ENCODE data around the gene CDKN2A.
A peak's percentile ranks its signal among the peaks of the same experiment; 100 is the strongest.

CDKN2A gene

GRCh38 chr9:21969951-21970799 is 24.0 kb downstream of the CDKN2A start:
- Histone ChIP-seq H3K36me3 (ENCODE audit: control insufficient read depth, insufficient read depth, low read length) (no peaks in the 10 kb centered on the region), H3K4me3 (ENCODE audit: insufficient read depth, low read depth, low read length, poor library complexity, severe bottlenecking) (no peak overlapping the region), H3K9me3 (ENCODE audit: control insufficient read depth, low read length) (no peaks in the 10 kb centered on the region), H3K27me3 (replicated peaks; ENCODE audit: control insufficient read depth, insufficient read depth, low read length, poor library complexity, severe bottlenecking) (peaks cover 99% of the 10 kb centered on the region), H3K27ac (ENCODE audit: insufficient read depth, low read length, poor library complexity, severe bottlenecking) (no peak overlapping the region), H3K4me1 (ENCODE audit: control insufficient read depth, insufficient read depth, low read length, poor library complexity, severe bottlenecking) (peaks cover 18% of the 10 kb centered on the region)
- DNase-seq = no peak

GRCh38 chr9:21969011-21969940 is 24.9 kb downstream of the CDKN2A start:
- Histone ChIP-seq H3K4me3 (ENCODE audit: insufficient read depth, low read depth, low read length, poor library complexity, severe bottlenecking) (no peak overlapping the region), H3K4me1 (ENCODE audit: control insufficient read depth, insufficient read depth, low read length, poor library complexity, severe bottlenecking) (peaks cover 19% of the 10 kb centered on the region), H3K36me3 (ENCODE audit: control insufficient read depth, insufficient read depth, low read length) (no peaks in the 10 kb centered on the region), H3K27ac (ENCODE audit: insufficient read depth, low read length, poor library complexity, severe bottlenecking) (no peak overlapping the region), H3K27me3 (replicated peaks; ENCODE audit: control insufficient read depth, insufficient read depth, low read length, poor library complexity, severe bottlenecking) (peaks cover 99% of the 10 kb centered on the region), H3K9me3 (ENCODE audit: control insufficient read depth, low read length) (no peaks in the 10 kb centered on the region)
- DNase-seq = no peak

- DNase-seq = no peak
- Histone ChIP-seq H3K27ac (ENCODE audit: insufficient read depth, low read length, poor library complexity, severe bottlenecking) (no peak overlapping the region), H3K27me3 (replicated peaks; ENCODE audit: control insufficient read depth, insufficient read depth, low read length, poor library complexity, severe bottlenecking) (peaks cover 99% of the 10 kb centered on the region), H3K36me3 (ENCODE audit: control insufficient read depth, insufficient read depth, low read length) (no peaks in the 10 kb centered on the region), H3K4me3 (ENCODE audit: insufficient read depth, low read depth, low read length, poor library complexity, severe bottlenecking) (no peak overlapping the region), H3K9me3 (ENCODE audit: control insufficient read depth, low read length) (no peaks in the 10 kb centered on the region), H3K4me1 (ENCODE audit: control insufficient read depth, insufficient read depth, low read length, poor library complexity, severe bottlenecking) (peaks cover 15% of the 10 kb centered on the region)
Observed at GRCh38 chr9:21968331-21969010, 25.7 kb downstream of the CDKN2A start.

- no peak for DNase-seq
- Histone ChIP-seq H3K9me3 (ENCODE audit: control insufficient read depth, low read length) (no peaks in the 10 kb centered on the region), H3K4me1 (ENCODE audit: control insufficient read depth, insufficient read depth, low read length, poor library complexity, severe bottlenecking) (peaks cover 15% of the 10 kb centered on the region), H3K27me3 (replicated peaks; ENCODE audit: control insufficient read depth, insufficient read depth, low read length, poor library complexity, severe bottlenecking) (peaks cover 99% of the 10 kb centered on the region), H3K36me3 (ENCODE audit: control insufficient read depth, insufficient read depth, low read length) (no peaks in the 10 kb centered on the region), H3K27ac (ENCODE audit: insufficient read depth, low read length, poor library complexity, severe bottlenecking) (no peak overlapping the region), H3K4me3 (ENCODE audit: insufficient read depth, low read depth, low read length, poor library complexity, severe bottlenecking) (no peak overlapping the region)
Observed at GRCh38 chr9:21967702-21968101, 26.5 kb downstream of the CDKN2A start.

GRCh38 chr9:21967169-21967568 is 27.0 kb downstream of the CDKN2A start:
- no peak for DNase-seq
- no peaks in the 10 kb centered on the region for H3K36me3 ChIP-seq (ENCODE audit: control insufficient read depth, insufficient read depth, low read length)
- H3K4me1 ChIP-seq (ENCODE audit: control insufficient read depth, insufficient read depth, low read length, poor library complexity, severe bottlenecking) = peaks cover 15% of the 10 kb centered on the region
- H3K27me3 ChIP-seq (replicated peaks; ENCODE audit: control insufficient read depth, insufficient read depth, low read length, poor library complexity, severe bottlenecking) = peaks cover 93% of the 10 kb centered on the region
- H3K4me3 ChIP-seq (ENCODE audit: insufficient read depth, low read depth, low read length, poor library complexity, severe bottlenecking) = no peak overlapping the region
- H3K9me3 ChIP-seq (ENCODE audit: control insufficient read depth, low read length) = no peaks in the 10 kb centered on the region
- no peak overlapping the region for H3K27ac ChIP-seq (ENCODE audit: insufficient read depth, low read length, poor library complexity, severe bottlenecking)

- peaks cover 15% of the 10 kb centered on the region for H3K4me1 ChIP-seq (ENCODE audit: control insufficient read depth, insufficient read depth, low read length, poor library complexity, severe bottlenecking)
- H3K9me3 ChIP-seq (ENCODE audit: control insufficient read depth, low read length) = no peaks in the 10 kb centered on the region
- no peak for DNase-seq
- H3K27ac ChIP-seq (ENCODE audit: insufficient read depth, low read length, poor library complexity, severe bottlenecking) = no peak overlapping the region
- H3K27me3 ChIP-seq (replicated peaks; ENCODE audit: control insufficient read depth, insufficient read depth, low read length, poor library complexity, severe bottlenecking) = peaks cover 86% of the 10 kb centered on the region
- no peak overlapping the region for H3K4me3 ChIP-seq (ENCODE audit: insufficient read depth, low read depth, low read length, poor library complexity, severe bottlenecking)
- no peaks in the 10 kb centered on the region for H3K36me3 ChIP-seq (ENCODE audit: control insufficient read depth, insufficient read depth, low read length)
Observed at GRCh38 chr9:21966140-21966851, 27.9 kb downstream of the CDKN2A start.

- peak overlapping the region; percentile 31 for H3K4me3 ChIP-seq (ENCODE audit: insufficient read depth, low read depth, low read length, poor library complexity, severe bottlenecking)
- DNase-seq = peak in 1 of 3 donors; percentile 16
- H3K27me3 ChIP-seq (replicated peaks; ENCODE audit: control insufficient read depth, insufficient read depth, low read length, poor library complexity, severe bottlenecking) = peaks cover 81% of the 10 kb centered on the region
- H3K4me1 ChIP-seq (ENCODE audit: control insufficient read depth, insufficient read depth, low read length, poor library complexity, severe bottlenecking) = peaks cover 15% of the 10 kb centered on the region
- no peaks in the 10 kb centered on the region for H3K9me3 ChIP-seq (ENCODE audit: control insufficient read depth, low read length)
- H3K27ac ChIP-seq (ENCODE audit: insufficient read depth, low read length, poor library complexity, severe bottlenecking) = no peak overlapping the region
- no peaks in the 10 kb centered on the region for H3K36me3 ChIP-seq (ENCODE audit: control insufficient read depth, insufficient read depth, low read length)
Observed at GRCh38 chr9:21965401-21965951, 28.7 kb downstream of the CDKN2A start.

- peak; percentile 56 to 73 (median 64) for DNase-seq
- Histone ChIP-seq H3K4me3 (ENCODE audit: insufficient read depth, low read depth, low read length, poor library complexity, severe bottlenecking) (peak overlapping the region; percentile 31), H3K27ac (ENCODE audit: insufficient read depth, low read length, poor library complexity, severe bottlenecking) (no peak overlapping the region), H3K9me3 (ENCODE audit: control insufficient read depth, low read length) (no peaks in the 10 kb centered on the region), H3K36me3 (ENCODE audit: control insufficient read depth, insufficient read depth, low read length) (no peaks in the 10 kb centered on the region), H3K27me3 (replicated peaks; ENCODE audit: control insufficient read depth, insufficient read depth, low read length, poor library complexity, severe bottlenecking) (peaks cover 76% of the 10 kb centered on the region), H3K4me1 (ENCODE audit: control insufficient read depth, insufficient read depth, low read length, poor library complexity, severe bottlenecking) (peaks cover 15% of the 10 kb centered on the region)
Observed at GRCh38 chr9:21964925-21965385, 29.2 kb downstream of the CDKN2A start.

GRCh38 chr9:21961569-21961968 is 32.6 kb downstream of the CDKN2A start:
- DNase-seq = no peak
- Histone ChIP-seq H3K27me3 (replicated peaks; ENCODE audit: control insufficient read depth, insufficient read depth, low read length, poor library complexity, severe bottlenecking) (peaks cover 42% of the 10 kb centered on the region), H3K36me3 (ENCODE audit: control insufficient read depth, insufficient read depth, low read length) (no peaks in the 10 kb centered on the region), H3K4me3 (ENCODE audit: insufficient read depth, low read depth, low read length, poor library complexity, severe bottlenecking) (no peak overlapping the region), H3K4me1 (ENCODE audit: control insufficient read depth, insufficient read depth, low read length, poor library complexity, severe bottlenecking) (peaks cover 15% of the 10 kb centered on the region), H3K9me3 (ENCODE audit: control insufficient read depth, low read length) (no peaks in the 10 kb centered on the region), H3K27ac (ENCODE audit: insufficient read depth, low read length, poor library complexity, severe bottlenecking) (no peak overlapping the region)

All from effector memory CD4-positive, alpha-beta T cell (primary cell).